ENCODE data around the gene ARHGAP19.

DNA sequence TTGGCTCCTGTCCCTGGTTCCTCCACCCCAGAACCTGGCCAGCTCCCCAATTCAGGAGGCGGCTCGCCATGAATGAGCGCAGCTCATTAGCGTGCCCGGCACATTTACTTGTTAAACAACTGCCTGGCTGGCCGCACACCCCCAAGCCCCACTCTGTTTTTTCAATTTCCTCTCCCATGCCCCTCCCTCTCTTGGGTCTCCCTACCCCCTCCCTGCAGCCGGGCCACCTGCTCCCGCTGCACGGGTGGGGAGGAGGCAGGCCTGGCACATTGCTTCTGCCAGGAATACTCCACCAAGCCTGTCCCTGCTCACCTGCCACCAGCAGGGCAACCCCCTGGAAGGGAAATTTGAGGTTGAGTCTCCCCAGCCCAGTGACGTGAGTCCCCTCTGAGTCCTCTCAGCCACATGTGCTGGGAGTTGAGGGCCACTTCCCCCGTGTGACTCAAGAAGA is 104.2 kb downstream of the ARHGAP19 start:
- TF ChIP-seq, protein P1, sequence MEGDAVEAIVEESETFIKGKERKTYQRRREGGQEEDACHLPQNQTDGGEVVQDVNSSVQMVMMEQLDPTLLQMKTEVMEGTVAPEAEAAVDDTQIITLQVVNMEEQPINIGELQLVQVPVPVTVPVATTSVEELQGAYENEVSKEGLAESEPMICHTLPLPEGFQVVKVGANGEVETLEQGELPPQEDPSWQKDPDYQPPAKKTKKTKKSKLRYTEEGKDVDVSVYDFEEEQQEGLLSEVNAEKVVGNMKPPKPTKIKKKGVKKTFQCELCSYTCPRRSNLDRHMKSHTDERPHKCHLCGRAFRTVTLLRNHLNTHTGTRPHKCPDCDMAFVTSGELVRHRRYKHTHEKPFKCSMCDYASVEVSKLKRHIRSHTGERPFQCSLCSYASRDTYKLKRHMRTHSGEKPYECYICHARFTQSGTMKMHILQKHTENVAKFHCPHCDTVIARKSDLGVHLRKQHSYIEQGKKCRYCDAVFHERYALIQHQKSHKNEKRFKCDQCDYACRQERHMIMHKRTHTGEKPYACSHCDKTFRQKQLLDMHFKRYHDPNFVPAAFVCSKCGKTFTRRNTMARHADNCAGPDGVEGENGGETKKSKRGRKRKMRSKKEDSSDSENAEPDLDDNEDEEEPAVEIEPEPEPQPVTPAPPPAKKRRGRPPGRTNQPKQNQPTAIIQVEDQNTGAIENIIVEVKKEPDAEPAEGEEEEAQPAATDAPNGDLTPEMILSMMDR (IDR thresholded peaks at IDR 0.05): no peak
- TF ChIP-seq POLR2A (IDR thresholded peaks at IDR 0.05): no peak
